ENCODE data around the gene CBLN4.

CBLN4 gene

DNA sequence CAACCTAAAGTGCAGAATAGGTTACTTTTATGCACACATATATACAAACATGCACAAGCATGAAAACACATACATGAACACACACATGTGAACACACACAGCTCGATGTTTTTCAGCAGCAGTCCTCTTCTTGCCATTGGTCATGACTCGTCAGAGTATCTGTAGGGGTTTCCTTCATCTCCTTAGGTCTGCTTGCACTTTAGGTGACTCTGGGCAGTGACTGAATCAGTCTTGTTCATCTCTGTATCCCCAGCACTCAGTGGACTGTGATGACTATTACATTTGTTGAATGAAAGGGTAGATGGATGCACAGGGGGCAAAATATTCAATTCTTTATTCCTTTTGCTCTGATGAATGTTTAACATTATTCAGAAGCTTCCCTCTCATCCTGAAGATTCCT, 26.8 kb downstream of the CBLN4 start:
- DNase-seq = no peak
- no peaks in the 10 kb centered on the region for H4K20me1 ChIP-seq (ENCODE audit: insufficient read depth, low read length)
- no peaks in the 10 kb centered on the region for H3K36me3 ChIP-seq (replicated peaks; ENCODE audit: insufficient read depth, low read length)
- H3K4me3 ChIP-seq (ENCODE audit: low read length) = no peak overlapping the region
- H3K9me3 ChIP-seq (replicated peaks; ENCODE audit: insufficient read depth, low read length) = no peaks in the 10 kb centered on the region
- no peak overlapping the region for H3K4me2 ChIP-seq (ENCODE audit: low read depth, low read length)
- H3K79me2 ChIP-seq (ENCODE audit: low read length) = no peaks in the 10 kb centered on the region
- no peaks in the 10 kb centered on the region for H3K27me3 ChIP-seq (replicated peaks; ENCODE audit: insufficient read depth, low read length)
- TF ChIP-seq EZH2 (optimal IDR thresholded peaks at IDR 0.05; ENCODE audit: low read depth, low read length) (no peak), EZH2phosphoT487 (IDR thresholded peaks at IDR 0.05; ENCODE audit: low read length) (no peak)
- TF ChIP-seq, protein P1, sequence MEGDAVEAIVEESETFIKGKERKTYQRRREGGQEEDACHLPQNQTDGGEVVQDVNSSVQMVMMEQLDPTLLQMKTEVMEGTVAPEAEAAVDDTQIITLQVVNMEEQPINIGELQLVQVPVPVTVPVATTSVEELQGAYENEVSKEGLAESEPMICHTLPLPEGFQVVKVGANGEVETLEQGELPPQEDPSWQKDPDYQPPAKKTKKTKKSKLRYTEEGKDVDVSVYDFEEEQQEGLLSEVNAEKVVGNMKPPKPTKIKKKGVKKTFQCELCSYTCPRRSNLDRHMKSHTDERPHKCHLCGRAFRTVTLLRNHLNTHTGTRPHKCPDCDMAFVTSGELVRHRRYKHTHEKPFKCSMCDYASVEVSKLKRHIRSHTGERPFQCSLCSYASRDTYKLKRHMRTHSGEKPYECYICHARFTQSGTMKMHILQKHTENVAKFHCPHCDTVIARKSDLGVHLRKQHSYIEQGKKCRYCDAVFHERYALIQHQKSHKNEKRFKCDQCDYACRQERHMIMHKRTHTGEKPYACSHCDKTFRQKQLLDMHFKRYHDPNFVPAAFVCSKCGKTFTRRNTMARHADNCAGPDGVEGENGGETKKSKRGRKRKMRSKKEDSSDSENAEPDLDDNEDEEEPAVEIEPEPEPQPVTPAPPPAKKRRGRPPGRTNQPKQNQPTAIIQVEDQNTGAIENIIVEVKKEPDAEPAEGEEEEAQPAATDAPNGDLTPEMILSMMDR (IDR thresholded peaks at IDR 0.05; ENCODE audit: low read length) = no peak
- no peak overlapping the region for H3K9ac ChIP-seq (ENCODE audit: low read length)
- H3F3A ChIP-seq (ENCODE audit: insufficient read depth, low read length) = peaks cover 5% of the 10 kb centered on the region; the same call in 1 of the 2 replicates
- H3K9me2 ChIP-seq (replicated peaks; ENCODE audit: insufficient read depth, low read length) = no peaks in the 10 kb centered on the region
- H2AFZ ChIP-seq (ENCODE audit: low read length) = no peak overlapping the region
- H3K27ac ChIP-seq (ENCODE audit: low read length) = no peak overlapping the region
- peaks cover 15% of the 10 kb centered on the region for H3K4me1 ChIP-seq (ENCODE audit: low read length)

GRCh38 chr20:55977690-55978459, 27.4 kb downstream of the CBLN4 start:
- H3K4me1 ChIP-seq (ENCODE audit: low read length) = peaks cover 15% of the 10 kb centered on the region
- no peak overlapping the region for H3K9ac ChIP-seq (ENCODE audit: low read length)
- H3K79me2 ChIP-seq (ENCODE audit: low read length) = no peaks in the 10 kb centered on the region
- no peak overlapping the region for H2AFZ ChIP-seq (ENCODE audit: low read length)
- no peak overlapping the region for H3K27ac ChIP-seq (ENCODE audit: low read length)
- no peak for DNase-seq
- no peak overlapping the region for H3K4me3 ChIP-seq (ENCODE audit: low read length)
- no peaks in the 10 kb centered on the region for H3K36me3 ChIP-seq (replicated peaks; ENCODE audit: insufficient read depth, low read length)
- no peaks in the 10 kb centered on the region for H3K9me2 ChIP-seq (replicated peaks; ENCODE audit: insufficient read depth, low read length)
- TF ChIP-seq, protein P1 (IDR thresholded peaks at IDR 0.05; ENCODE audit: low read length) = no peak
- TF ChIP-seq EZH2 (optimal IDR thresholded peaks at IDR 0.05; ENCODE audit: low read depth, low read length) (no peak), EZH2phosphoT487 (IDR thresholded peaks at IDR 0.05; ENCODE audit: low read length) (no peak)
- H4K20me1 ChIP-seq (ENCODE audit: insufficient read depth, low read length) = no peaks in the 10 kb centered on the region
- no peaks in the 10 kb centered on the region for H3K9me3 ChIP-seq (replicated peaks; ENCODE audit: insufficient read depth, low read length)
- no peak overlapping the region for H3K4me2 ChIP-seq (ENCODE audit: low read depth, low read length)
- H3K27me3 ChIP-seq (replicated peaks; ENCODE audit: insufficient read depth, low read length) = no peaks in the 10 kb centered on the region
- H3F3A ChIP-seq (ENCODE audit: insufficient read depth, low read length) = peaks cover 5% of the 10 kb centered on the region; the same call in 1 of the 2 replicates

DNA sequence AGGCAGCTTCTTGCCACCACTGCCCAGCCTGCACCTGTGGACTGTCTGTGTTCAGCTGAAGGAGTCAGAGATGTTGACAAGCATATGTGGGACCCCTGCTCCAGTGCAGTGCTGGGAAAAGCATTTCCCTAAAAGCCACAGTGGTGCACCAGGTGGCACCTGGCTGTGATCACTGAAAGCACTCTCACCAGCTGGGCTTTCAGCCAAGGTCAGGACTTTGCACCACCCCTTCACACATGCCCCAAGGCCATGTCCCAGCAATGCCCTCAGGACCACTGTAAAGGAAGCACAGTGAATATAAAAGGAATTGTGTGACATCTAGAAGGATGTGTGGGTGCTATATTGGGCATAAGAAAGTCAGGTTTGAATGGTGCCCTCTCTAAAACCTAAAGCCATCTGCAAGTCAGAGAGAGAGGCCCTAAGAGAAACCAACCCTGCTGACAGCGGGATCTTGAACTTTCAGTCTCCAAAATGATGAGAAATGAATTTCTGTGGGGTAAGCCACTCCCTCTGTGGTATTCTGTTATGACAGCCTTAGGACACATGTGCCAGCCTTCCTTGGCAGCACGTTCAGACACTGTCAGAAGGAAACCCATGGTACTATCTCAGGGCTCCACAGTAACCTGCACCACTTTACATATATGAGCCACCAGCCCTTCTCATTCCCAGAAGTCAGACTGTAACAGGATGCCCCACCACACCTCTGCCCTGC, 30.7 kb downstream of the CBLN4 start:
- H3K4me1 ChIP-seq (ENCODE audit: low read length) = peaks cover 15% of the 10 kb centered on the region
- H3K9ac ChIP-seq (ENCODE audit: low read length) = no peak overlapping the region
- no peaks in the 10 kb centered on the region for H3K9me3 ChIP-seq (replicated peaks; ENCODE audit: insufficient read depth, low read length)
- H3K36me3 ChIP-seq (replicated peaks; ENCODE audit: insufficient read depth, low read length) = no peaks in the 10 kb centered on the region
- H3K79me2 ChIP-seq (ENCODE audit: low read length) = no peaks in the 10 kb centered on the region
- H2AFZ ChIP-seq (ENCODE audit: low read length) = no peak overlapping the region
- DNase-seq = peak; percentile 85
- no peaks in the 10 kb centered on the region for H3K27me3 ChIP-seq (replicated peaks; ENCODE audit: insufficient read depth, low read length)
- TF ChIP-seq EZH2 (optimal IDR thresholded peaks at IDR 0.05; ENCODE audit: low read depth, low read length) (no peak), EZH2phosphoT487 (IDR thresholded peaks at IDR 0.05; ENCODE audit: low read length) (no peak)
- TF ChIP-seq, protein P1 (IDR thresholded peaks at IDR 0.05; ENCODE audit: low read length) = no peak
- H3K4me3 ChIP-seq (ENCODE audit: low read length) = no peak overlapping the region
- peak overlapping the region; percentile 38 for H3K4me2 ChIP-seq (ENCODE audit: low read depth, low read length)
- no peaks in the 10 kb centered on the region for H4K20me1 ChIP-seq (ENCODE audit: insufficient read depth, low read length)
- H3K9me2 ChIP-seq (replicated peaks; ENCODE audit: insufficient read depth, low read length) = no peaks in the 10 kb centered on the region
- H3K27ac ChIP-seq (ENCODE audit: low read length) = peak overlapping the region; percentile 44; the same call in 1 of the 2 replicates
- H3F3A ChIP-seq (ENCODE audit: insufficient read depth, low read length) = peaks cover 5% of the 10 kb centered on the region; the same call in 1 of the 2 replicates

Data from MM.1S (cell line).